PFSK-1 (cell line): ENCODE data around the gene GASK1A.

ENCODE experiments used
- SIN3A ChIP-seq: IDR thresholded peaks from 2 replicates; pipeline ENCODE4 v1.6.1; 2012; ENCODE audit warnings: mild to moderate bottlenecking, low read length, moderate library complexity, borderline replicate concordance; ENCODE audit not compliant: insufficient read depth
- TAF1 ChIP-seq: IDR thresholded peaks from 2 replicates; pipeline ENCODE4 v1.6.1; 2012; ENCODE audit warnings: low read length, control low read depth, borderline replicate concordance; ENCODE audit not compliant: insufficient read depth

GRCh38 chr3:43079536-43080332 lies 100.6 kb downstream of the GASK1A start:
- no peak for TF ChIP-seq TAF1
- no peak for TF ChIP-seq SIN3A
